Panc1 (cell line): ENCODE data around the gene KPNB1. TPM values are rescaled to one million over a fixed set of nuclear protein-coding genes. Genes with fewer than 3 reads are reported as not detected.
A peak's percentile ranks its signal among the peaks of the same experiment; 100 is the strongest.

Experiments used
- ATAC-seq: fragments of 200-7000 bp; cut with Tn5 transposase; 2 replicates; pipeline ENCODE4 v1.9.1; 2020; ENCODE audit warnings: mild to moderate bottlenecking, moderate library complexity
- BruUV-seq: library from RNA; stranded (reverse); fragments of 400-500 nt; replicated peaks from 2 replicates; lab custom pipeline; 2021; lab: Mats Ljungman, UMichigan
- CTCF ChIA-PET: fragments of 300-600 bp; sonication (Branson Sonifier 250); formaldehyde crosslinking; loops from one replicate; lab custom pipeline; 2022; ENCODE audit warnings: antibody characterized with exemption; lab: Charles Lee
- POLR2A ChIA-PET: fragments of 300-600 bp; sonication (Branson Sonifier 250); formaldehyde crosslinking; loops from one replicate; lab custom pipeline; 2022; ENCODE audit warnings: antibody characterized with exemption; lab: Charles Lee
- DNase-seq: peaks from one replicate; pipeline ENCODE4 v3.0.0-alpha.2; 2010; ENCODE audit warnings: low read depth, low spot score
- H3K27ac ChIP-seq: 2 replicates; pipeline ENCODE4 v1.5.1; 2011; ENCODE audit warnings: mild to moderate bottlenecking, low read length, inconsistent platforms
- H3K27me3 ChIP-seq: fragments of 200-500 bp; sonication (Bioruptor generic); 2 replicates; pipeline ENCODE4 v1.6.0; 2014; ENCODE audit warnings: low read length, inconsistent platforms; ENCODE audit not compliant: control insufficient read depth, insufficient read depth
- H3K36me3 ChIP-seq: fragments of 200-500 bp; sonication (Bioruptor generic); 2 replicates; pipeline ENCODE4 v1.5.1; 2014; ENCODE audit warnings: inconsistent platforms, mild to moderate bottlenecking, low read length, moderate library complexity; ENCODE audit not compliant: control insufficient read depth, insufficient read depth
- H3K4me1 ChIP-seq: 2 replicates; pipeline ENCODE4 v1.5.1; 2011; ENCODE audit warnings: inconsistent platforms, mild to moderate bottlenecking, low read length, moderate library complexity; ENCODE audit not compliant: control insufficient read depth, insufficient read depth
- H3K4me3 ChIP-seq, 2 experiments: 2 replicates each; pipeline ENCODE4 v1.5.1; 2011 to 2012; ENCODE audit warnings: low read depth in 2 of 2, low read length in 2 of 2, mild to moderate bottlenecking in 2 of 2, inconsistent platforms in 1 of 2, moderate library complexity in 1 of 2
- H3K9me3 ChIP-seq: fragments of 200-500 bp; sonication (Bioruptor generic); 2 replicates; pipeline ENCODE4 v1.5.1; 2014; ENCODE audit warnings: low read depth, mild to moderate bottlenecking, inconsistent platforms, low read length, moderate library complexity; ENCODE audit not compliant: control insufficient read depth, insufficient read depth
- CTCF ChIP-seq: fragments of 450-650 bp; IDR thresholded peaks from 2 replicates; pipeline ENCODE4 v1.5.1; 2017; ENCODE audit warnings: mild to moderate bottlenecking
- POLR2AphosphoS5 ChIP-seq: IDR thresholded peaks from 2 replicates; pipeline ENCODE4 v1.6.1; 2012; ENCODE audit warnings: mild to moderate bottlenecking, low read depth, low read length, moderate library complexity
- SIN3A ChIP-seq: IDR thresholded peaks from 2 replicates; pipeline ENCODE4 v1.6.1; 2012; ENCODE audit warnings: low read depth, mild to moderate bottlenecking, low read length, moderate library complexity, borderline replicate concordance; ENCODE audit not compliant: insufficient read depth
- TCF7L2 ChIP-seq: IDR thresholded peaks from 2 replicates; pipeline ENCODE4 v1.6.1; 2011; ENCODE audit warnings: mild to moderate bottlenecking, low read depth, low read length, inconsistent platforms
- in situ Hi-C: cut with HindIII; loops from 2 replicates; pipeline ENCODE4 v1.10.0; 2016; ENCODE audit warnings: low sequenced_read_pairs, low pct_unique_long_range_greater_than_20kb
- intact Hi-C: fragments of 100-400 bp; cut with micrococcal nuclease; formaldehyde crosslinking; loops from one replicate; pipeline ENCODE4 v1.10.0; 2022; ENCODE audit not compliant: unreplicated experiment
- total RNA-seq: library from RNA; stranded (reverse); gene quantifications from one replicate; pipeline ENCODE4 v1.2.1, GENCODE V29; 2021; ENCODE audit not compliant: unreplicated experiment
- TF ChIP-seq, protein P1 (sequence below), 2 experiments: IDR thresholded peaks; 2 replicates each; pipeline ENCODE4 v1.6.1; 2011 to 2012; ENCODE audit warnings: low read depth in 2 of 2, control low read depth in 1 of 2, low read length in 1 of 2, mild to moderate bottlenecking in 1 of 2, moderate library complexity in 1 of 2; ENCODE audit not compliant: insufficient read depth in 1 of 2

The KPNB1 gene
- total RNA-seq, 1 experiment from 2014 or later = 666 TPM

DNA sequence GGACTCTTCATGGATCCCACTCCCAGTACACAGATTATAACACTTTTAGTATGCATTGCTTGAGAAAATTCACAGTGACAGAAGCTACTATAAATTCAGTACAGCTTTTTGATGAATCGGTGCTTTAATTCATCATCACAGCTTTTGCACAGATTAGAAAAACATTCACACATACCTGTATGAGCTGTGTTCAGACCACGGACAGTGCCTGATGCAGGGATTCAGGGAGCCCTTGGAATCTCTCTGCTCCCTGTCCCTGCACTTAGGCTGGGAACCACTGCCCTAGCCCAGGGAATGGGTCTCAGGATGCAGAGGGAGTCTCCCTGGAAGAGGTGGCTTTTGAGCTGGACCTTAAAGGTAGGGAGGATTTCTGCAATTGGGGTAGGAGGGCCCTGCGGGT is 58.2 kb downstream of the KPNB1 start:
- DNase-seq (no peak), ATAC-seq (peak; percentile 19; the same call in 1 of the 2 replicates)
- Histone ChIP-seq H3K36me3 (no peaks in the 10 kb centered on the region), H3K9me3 (no peaks in the 10 kb centered on the region), H3K27ac (no peak overlapping the region), H3K4me1 (no peaks in the 10 kb centered on the region; the same call in 1 of the 2 replicates), H3K4me3 (no peak overlapping the region), H3K27me3 (peaks cover 3% of the 10 kb centered on the region; the same call in 1 of the 2 replicates)
- BruUV-seq = no TSS peak
- in situ Hi-C loops (no loop called here), intact Hi-C loops (no loop called here)
- CTCF ChIA-PET = no interaction called here
- POLR2A ChIA-PET = interaction anchor here (0.6 kb wide), 1 partner anchor 129 kb away, joined by 3 read pairs; no protein-coding TSS in a partner anchor
- TF ChIP-seq POLR2AphosphoS5 = no peak
- TF ChIP-seq, protein P1, sequence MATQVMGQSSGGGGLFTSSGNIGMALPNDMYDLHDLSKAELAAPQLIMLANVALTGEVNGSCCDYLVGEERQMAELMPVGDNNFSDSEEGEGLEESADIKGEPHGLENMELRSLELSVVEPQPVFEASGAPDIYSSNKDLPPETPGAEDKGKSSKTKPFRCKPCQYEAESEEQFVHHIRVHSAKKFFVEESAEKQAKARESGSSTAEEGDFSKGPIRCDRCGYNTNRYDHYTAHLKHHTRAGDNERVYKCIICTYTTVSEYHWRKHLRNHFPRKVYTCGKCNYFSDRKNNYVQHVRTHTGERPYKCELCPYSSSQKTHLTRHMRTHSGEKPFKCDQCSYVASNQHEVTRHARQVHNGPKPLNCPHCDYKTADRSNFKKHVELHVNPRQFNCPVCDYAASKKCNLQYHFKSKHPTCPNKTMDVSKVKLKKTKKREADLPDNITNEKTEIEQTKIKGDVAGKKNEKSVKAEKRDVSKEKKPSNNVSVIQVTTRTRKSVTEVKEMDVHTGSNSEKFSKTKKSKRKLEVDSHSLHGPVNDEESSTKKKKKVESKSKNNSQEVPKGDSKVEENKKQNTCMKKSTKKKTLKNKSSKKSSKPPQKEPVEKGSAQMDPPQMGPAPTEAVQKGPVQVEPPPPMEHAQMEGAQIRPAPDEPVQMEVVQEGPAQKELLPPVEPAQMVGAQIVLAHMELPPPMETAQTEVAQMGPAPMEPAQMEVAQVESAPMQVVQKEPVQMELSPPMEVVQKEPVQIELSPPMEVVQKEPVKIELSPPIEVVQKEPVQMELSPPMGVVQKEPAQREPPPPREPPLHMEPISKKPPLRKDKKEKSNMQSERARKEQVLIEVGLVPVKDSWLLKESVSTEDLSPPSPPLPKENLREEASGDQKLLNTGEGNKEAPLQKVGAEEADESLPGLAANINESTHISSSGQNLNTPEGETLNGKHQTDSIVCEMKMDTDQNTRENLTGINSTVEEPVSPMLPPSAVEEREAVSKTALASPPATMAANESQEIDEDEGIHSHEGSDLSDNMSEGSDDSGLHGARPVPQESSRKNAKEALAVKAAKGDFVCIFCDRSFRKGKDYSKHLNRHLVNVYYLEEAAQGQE (IDR thresholded peaks at IDR 0.05; ENCODE audit: insufficient read depth in 1 of 2, low read depth in 2 of 2, low read length in 1 of 2) = peak in 1 of 2 experiments; percentile 69; a peak in 2 of 4 replicates

DNA sequence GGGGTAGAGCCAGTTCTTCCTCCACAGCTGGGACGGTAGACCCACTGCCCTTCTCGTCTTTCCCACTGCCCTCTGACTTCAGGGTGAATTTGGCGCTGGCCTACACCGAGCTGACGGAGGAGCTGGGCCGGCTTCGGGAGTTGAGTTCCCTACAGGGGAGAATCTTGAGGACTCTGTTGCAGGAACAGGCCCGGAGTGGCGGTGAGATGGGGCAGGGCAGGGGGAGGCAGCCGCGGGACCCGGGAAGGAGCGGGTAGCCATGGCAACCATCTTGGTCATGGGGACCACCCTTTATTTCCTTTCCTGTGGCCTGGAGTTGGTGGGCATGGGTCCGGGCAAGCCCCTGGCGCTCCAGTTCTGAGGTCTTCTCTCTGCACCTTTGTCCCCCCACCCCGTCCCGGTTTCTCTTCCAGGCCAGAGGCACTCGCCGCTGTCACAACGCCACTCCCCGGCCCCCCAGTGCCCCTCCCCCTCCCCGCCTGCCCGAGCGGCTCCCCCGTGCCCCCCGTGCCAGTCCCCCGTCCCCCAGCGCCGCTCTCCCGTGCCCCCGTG is 58.7 kb downstream of the KPNB1 start:
- POLR2A ChIA-PET = interaction anchor here (0.6 kb wide), 1 partner anchor 129 kb away, joined by 3 read pairs; no protein-coding TSS in a partner anchor
- no TSS peak for BruUV-seq
- Histone ChIP-seq H3K27me3 (peaks cover 5% of the 10 kb centered on the region; the same call in 1 of the 2 replicates), H3K27ac (no peak overlapping the region), H3K9me3 (no peaks in the 10 kb centered on the region), H3K4me3 (no peak overlapping the region), H3K4me1 (no peaks in the 10 kb centered on the region; the same call in 1 of the 2 replicates), H3K36me3 (no peaks in the 10 kb centered on the region)
- intact Hi-C loops (no loop called here), in situ Hi-C loops (no loop called here)
- CTCF ChIA-PET = no interaction called here
- ATAC-seq = no peak
- TF ChIP-seq TCF7L2 (no peak), CTCF (no peak), SIN3A (no peak), POLR2AphosphoS5 (no peak)
- TF ChIP-seq, protein P1 (IDR thresholded peaks at IDR 0.05; ENCODE audit: insufficient read depth in 1 of 2, low read depth in 2 of 2, low read length in 1 of 2) = no peak
- no peak for DNase-seq
